ENCODE measurements around the gene WNT5B. TPM values are rescaled to one million over a fixed set of nuclear protein-coding genes. Genes with fewer than 3 reads are reported as not detected.
"Not testable (repeated sequence)": the region's sequence is repeated elsewhere in the genome, so short reads cannot be mapped to it uniquely, and the experiment has no call there.

Gene WNT5B
- polyA plus RNA-seq, 4 donors, result 6.2 to 22.9 (median 7.9) TPM

- DNase-seq (ENCODE audit: low read depth in 4 of 4, low spot score in 3 of 4), result no peak
These were observed 33.2 kb upstream of the WNT5B start for GRCh38 chr12:1595690-1596347.

GRCh38 chr12:1598757-1599156 lies 30.3 kb upstream of the WNT5B start:
- DNase-seq (ENCODE audit: low read depth in 4 of 4, low spot score in 3 of 4), result no peak

DNA sequence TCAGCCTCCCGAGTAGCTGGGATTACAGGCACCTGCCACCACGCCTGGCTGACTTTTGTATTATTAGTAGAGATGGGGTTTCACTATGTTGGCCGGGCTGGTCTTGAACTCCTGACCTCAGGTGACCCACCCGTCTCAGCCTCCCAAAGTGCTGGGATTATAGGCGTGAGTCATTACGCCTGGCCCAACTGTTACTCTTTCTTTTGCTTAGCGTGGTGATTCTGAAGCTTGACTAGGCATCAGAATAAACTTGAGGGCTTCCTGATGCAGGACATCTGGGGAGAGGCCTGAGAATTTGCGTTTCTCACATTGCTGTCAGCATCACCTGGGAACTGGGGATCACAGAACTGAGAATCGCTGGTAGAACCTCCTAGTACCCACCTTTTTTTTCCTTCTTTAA lies 26.3 kb upstream of the WNT5B start:
- DNase-seq (ENCODE audit: low read depth in 4 of 4, low spot score in 3 of 4), result not testable (repeated sequence)

DNA sequence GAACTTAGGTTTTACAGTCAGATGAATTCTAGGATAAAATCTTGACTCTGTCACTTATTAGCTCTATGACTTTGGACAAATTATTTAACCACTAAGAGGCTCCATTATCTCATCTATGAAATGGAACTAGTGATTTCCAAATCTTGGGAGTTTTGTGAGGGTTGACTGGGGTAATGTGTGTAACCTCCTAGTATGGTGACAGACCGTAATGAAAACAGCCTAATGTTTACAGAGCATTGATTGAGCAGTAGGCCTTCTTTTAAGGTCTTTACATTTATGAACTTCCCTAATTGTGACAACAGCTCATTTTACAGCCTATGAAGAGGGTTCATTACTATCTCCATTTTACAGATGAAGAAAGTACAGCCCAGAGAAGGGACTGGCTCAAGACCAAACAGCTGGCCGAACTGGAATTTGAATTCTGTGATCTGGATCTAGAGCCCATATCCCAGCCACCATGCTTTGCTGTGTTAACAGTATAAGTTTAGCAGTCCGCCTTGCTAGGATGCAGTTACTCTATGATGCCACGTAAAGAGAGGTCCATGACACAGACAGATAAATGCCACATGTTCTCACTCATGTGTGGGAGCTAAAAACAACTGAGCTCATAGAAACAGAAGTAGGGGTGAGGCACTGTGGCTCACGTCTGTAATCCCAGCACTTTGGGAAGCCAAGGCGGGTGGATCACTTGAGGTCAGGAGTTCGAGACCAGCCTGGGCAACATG lies 25.6 kb upstream of the WNT5B start:
- no peak for DNase-seq (ENCODE audit: low read depth in 4 of 4, low spot score in 3 of 4)

DNA sequence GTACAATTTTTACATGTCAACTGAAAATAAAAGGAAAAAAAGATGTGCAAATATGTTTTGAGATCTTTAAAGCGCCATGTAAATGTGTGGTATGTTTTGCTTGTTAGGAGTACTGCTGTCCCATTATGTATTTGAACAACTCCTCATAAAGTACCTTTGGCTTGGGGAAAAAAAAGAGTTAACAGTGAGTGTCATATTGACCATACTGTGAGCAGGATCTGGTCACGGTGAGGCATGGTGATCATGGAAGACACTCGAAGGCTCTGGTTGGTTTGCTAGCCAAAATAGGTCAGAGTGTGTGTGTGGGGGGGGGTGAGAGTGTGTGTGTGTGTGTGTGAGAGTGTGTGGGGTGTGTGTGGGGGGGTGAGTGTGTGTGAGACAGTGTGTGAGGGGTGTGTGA lies 24.6 kb upstream of the WNT5B start:
- no peak for DNase-seq (ENCODE audit: low read depth in 4 of 4, low spot score in 3 of 4)

DNA sequence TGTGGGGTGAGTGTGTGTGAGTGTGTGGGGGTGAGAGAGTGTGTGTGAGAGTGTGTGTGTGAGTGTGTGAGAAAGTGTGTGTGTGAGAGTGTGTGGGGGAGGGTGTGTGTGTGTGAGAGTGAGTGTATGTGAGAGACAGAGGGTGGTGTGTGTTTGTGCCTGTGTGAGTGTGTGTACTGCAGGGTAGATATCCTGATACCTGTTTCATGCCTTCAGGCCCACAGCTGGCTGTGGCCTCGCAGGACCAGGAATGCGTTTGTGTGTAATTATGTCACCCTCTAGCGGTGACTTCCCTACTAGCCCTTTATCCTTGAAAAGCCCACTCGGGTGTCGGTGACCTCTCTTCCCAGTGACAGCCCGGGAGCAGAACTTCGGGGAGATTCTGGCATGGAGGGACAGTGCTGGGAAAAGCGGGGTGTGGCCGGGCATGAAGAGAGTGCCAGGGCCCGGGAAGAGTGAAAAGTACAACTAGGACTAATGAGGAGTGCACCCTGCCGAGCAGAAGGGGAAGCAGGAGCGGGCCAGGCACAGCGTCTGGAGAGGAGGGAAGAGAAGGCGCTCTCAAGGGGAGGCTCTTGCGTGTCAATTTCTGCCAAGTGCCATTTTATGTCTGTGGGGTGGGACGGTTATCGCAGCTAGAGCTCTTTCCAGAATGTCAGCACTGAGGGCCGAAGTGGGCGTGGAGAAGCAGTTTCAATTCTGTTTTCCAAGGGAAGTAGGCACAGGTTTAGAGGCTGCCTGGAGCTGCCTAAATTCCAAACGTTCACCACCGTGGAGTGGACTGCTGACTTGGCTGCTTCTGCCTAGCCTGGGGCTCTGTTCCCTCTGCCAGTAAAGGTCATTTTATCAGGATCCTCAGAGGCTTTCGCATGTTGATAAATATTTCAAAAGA lies 23.7 kb upstream of the WNT5B start:
- DNase-seq (ENCODE audit: low read depth in 4 of 4, low spot score in 3 of 4), result no peak

GRCh38 chr12:1606021-1606622 lies 22.9 kb upstream of the WNT5B start:
- DNase-seq (ENCODE audit: low read depth in 4 of 4, low spot score in 3 of 4), result no peak

- no peak for DNase-seq (ENCODE audit: low read depth in 4 of 4, low spot score in 3 of 4)
These were observed 20.9 kb upstream of the WNT5B start for GRCh38 chr12:1607940-1608712.

DNA sequence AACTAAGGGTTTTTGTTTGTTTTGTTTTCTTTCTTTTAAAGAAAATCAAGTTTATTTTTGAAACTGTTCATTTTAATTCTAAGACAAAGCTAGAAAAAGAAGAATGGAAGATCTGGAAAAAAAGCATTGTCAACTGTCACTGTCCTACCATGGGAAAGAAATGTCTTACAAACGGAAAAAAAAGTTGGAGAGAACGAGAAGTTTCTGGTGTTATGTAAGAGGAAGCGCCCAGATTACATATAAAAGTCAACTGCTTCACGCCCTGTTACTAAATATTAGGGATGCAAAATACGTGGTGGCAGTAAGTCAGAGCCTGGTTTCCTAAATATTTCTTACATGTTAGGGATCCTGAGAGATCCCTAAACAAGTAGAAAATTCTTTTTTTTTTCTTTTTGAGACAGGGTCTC lies 20.3 kb upstream of the WNT5B start:
- no peak for DNase-seq (ENCODE audit: low read depth in 4 of 4, low spot score in 3 of 4)

DNA sequence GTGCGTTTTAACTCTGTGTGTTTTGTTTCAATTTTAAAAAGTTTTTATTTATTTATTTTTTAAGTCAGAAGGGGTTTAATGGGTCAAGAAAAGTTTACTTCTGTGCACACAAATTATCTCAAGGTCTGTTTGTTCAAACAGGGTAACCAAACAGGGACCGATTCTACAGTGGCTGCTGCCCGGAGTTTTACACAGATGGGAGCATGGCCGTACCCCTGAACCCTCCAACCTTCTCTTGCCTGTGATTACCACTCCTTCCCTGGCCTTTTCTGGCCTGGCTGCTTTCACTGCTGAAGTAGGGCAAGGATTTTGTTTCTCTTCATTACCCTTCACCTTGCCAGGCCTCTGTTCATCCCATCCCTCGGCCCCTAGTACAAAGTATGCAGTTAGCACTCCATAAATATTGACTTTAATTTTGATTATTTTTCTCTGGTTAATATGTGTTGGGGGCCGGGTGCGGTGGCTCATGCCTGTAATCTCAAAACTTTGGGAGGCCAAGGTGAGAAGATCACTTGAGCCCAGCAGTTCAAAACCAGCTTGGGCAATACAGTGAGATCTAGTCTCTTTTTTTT lies 18.9 kb upstream of the WNT5B start:
- no peak for DNase-seq (ENCODE audit: low read depth in 4 of 4, low spot score in 3 of 4)

DNA sequence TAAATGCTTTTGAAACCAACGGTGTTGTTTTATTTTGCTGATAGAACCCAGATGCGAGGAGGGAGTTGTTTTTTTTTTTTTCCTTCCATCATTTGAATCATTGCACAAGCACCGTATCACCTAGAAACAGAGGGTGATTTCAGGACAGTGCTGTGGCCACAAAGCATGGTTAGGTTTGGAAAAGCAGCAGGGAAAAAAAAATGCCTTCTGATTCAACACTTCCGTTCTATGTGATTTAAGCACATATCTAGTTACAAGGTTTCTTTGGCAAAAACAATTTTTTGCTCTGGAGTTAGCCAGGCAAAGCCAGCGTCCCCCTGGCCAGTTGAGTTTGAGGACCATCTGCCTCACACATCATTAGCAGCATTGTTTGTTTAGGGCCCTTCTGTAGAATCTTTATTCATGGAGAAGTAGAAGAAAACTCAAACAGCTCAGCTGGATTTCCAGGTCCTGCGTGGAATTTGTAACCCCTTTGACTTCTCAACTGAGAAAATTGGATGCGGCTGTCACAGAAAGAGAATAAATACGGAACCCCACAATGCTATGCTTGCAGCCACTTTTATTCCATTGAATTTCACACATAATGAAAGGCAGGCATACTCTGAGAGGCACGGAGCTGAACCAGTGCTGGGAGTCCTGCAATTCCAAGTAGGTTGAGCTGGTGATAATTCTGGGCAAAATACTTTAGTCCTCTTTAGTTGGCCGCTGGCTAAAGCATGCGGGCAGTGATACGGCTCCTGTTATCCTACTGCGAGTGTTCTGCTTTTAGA lies 17.0 kb upstream of the WNT5B start:
- no peak for DNase-seq (ENCODE audit: low read depth in 4 of 4, low spot score in 3 of 4)

GRCh38 chr12:1613860-1614259 lies 15.2 kb upstream of the WNT5B start:
- DNase-seq (ENCODE audit: low read depth in 4 of 4, low spot score in 3 of 4), result no peak

DNA sequence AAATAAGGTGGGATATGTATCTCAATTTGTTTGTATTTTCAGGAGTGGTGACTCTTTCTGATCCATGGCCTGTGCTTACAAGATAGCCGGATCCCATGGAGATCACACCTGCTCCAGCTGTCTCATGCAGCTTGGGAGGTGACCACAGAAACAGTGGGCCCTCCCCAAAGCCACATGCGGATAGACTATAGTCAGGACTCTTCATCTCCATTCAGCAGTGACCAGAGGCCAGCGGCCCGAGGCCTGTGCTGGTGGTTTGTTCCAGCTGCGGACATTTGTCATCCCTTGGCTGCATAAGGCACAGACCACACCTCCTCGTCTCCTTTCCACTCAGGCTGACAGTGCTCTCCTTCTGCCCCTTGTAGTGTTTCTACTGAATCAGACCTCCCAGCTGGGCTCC lies 14.7 kb upstream of the WNT5B start:
- no peak for DNase-seq (ENCODE audit: low read depth in 4 of 4, low spot score in 3 of 4)

GRCh38 chr12:1616233-1617066 lies 12.6 kb upstream of the WNT5B start:
- DNase-seq (ENCODE audit: low read depth in 4 of 4, low spot score in 3 of 4), result no peak

DNA sequence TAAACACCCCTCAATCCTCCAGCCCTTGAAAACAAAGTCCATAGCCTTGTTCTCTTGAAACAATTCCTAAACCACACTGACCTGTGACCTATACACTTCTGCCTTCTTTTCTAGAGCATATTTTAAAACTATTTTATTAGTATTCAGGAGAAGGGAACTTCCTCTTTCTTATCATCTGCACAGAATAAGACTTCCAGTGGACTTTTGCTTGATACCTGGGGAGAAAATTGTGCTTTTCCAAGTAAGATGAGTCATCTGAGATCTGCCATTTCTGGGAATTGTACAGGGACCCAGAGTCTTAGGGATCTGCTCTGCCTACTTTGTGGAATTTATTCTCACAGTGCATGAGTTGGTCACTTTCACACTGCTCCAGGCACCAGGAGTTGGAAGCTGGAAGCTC lies 10.5 kb upstream of the WNT5B start:
- DNase-seq (ENCODE audit: low read depth in 4 of 4, low spot score in 3 of 4), result no peak

DNA sequence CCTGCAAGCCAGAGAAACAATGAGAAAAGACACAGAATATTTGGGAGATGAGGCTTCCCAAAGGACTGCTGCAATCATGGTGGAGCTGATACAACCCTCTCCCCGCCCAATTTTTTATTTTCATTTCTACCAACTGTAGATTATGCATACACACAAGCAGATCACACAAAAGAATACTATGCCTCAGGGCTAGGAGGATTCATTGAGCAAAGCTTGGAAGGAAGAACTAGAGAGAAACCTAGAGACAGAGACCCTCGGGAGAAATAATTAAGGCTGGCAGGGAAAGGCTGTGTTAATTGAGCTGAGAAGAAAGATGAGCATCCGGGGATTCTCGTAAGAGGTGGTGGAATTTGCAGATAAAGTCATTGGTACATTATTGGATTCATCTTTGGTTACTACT lies 9.9 kb upstream of the WNT5B start:
- DNase-seq (ENCODE audit: low read depth in 4 of 4, low spot score in 3 of 4), result no peak

DNA sequence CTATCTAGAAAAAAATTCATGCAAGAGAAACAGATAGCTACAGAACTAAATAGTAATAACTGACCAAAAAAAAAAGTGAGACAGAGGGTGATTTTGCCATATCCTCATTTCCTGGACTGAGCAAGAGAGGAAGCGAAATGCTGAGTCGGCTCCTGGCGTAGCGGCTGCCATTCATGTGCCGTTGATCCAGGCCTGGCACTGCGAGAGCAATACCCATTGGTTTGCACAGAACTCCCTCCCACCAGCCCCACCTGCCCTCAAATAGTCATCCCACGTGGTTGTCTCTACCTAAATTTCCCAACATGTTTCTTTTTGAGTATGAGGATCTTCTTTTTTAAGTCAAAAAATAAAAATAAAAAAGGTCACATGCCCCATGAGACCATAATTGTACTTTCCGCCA lies 9.4 kb upstream of the WNT5B start:
- DNase-seq (ENCODE audit: low read depth in 4 of 4, low spot score in 3 of 4), result no peak

DNA sequence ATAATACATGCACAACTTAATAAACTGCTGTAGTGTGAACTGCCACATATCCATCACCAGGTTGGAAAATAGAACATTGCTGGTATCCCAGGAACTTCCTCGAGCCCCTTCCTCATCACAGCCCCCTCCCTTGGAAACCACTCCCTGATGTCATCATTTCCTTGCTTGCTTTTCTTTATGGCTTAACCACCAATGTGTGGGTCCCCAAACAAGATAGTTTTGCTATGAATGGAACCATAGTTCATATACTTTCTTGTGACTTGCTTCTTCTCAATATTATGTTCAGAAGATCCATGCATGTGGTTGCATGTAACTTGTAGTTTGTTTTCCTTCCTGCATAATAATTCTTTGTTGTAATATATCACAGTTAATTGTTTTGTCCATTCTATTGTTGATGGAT lies 8.9 kb upstream of the WNT5B start:
- DNase-seq (ENCODE audit: low read depth in 4 of 4, low spot score in 3 of 4), result no peak
